Kidney (tissue), 14 donors: ENCODE data around the gene KMT2E. TPM values are rescaled to one million over a fixed set of nuclear protein-coding genes. Genes with fewer than 3 reads are reported as not detected.

Experiments used
- DNase-seq, 5 donors: peaks; one replicate each; pipeline ENCODE4 v3.0.0-alpha.2; 2013 to 2020
- FAIRE-seq: peaks from 2 replicates; lab custom pipeline; 2012; peaks lifted over from hg19 to GRCh38; lab: Jason Lieb, UNC
- H3K27ac ChIP-seq, 2 donors: one replicate each; pipeline ENCODE4 v1.7.0; 2013; ENCODE audit warnings: low read depth in 2 of 2, low read length in 2 of 2, inconsistent platforms in 1 of 2
- H3K27me3 ChIP-seq: one replicate; pipeline ENCODE4 v1.7.1; 2013; ENCODE audit warnings: low read length, inconsistent platforms; ENCODE audit not compliant: control insufficient read depth, insufficient read depth
- H3K36me3 ChIP-seq, 3 donors: one replicate each; pipeline versions ENCODE4 v1.7.0 to v1.7.1; 2013; ENCODE audit warnings: low read length in 3 of 3, control low read depth in 1 of 3, inconsistent platforms in 1 of 3; ENCODE audit not compliant: insufficient read depth in 3 of 3, control insufficient read depth in 2 of 3
- H3K4me1 ChIP-seq, 3 donors: one replicate each; pipeline versions ENCODE4 v1.7.0 to v1.7.1; 2013; ENCODE audit warnings: low read length in 3 of 3, inconsistent platforms in 1 of 3, low read depth in 1 of 3; ENCODE audit not compliant: control insufficient read depth in 2 of 3, insufficient read depth in 2 of 3
- H3K4me3 ChIP-seq, 3 donors: one replicate each; pipeline versions ENCODE4 v1.7.0 to v1.8.1; 2013; ENCODE audit warnings: low read length in 3 of 3, control low read depth in 1 of 3, inconsistent platforms in 1 of 3
- H3K9ac ChIP-seq, 3 donors: one replicate each; pipeline versions ENCODE4 v1.7.0 to v1.7.1; 2013; ENCODE audit warnings: low read length in 3 of 3, control low read depth in 1 of 3, inconsistent platforms in 1 of 3
- H3K9me3 ChIP-seq, 3 donors: one replicate each; pipeline versions ENCODE4 v1.7.0 to v1.7.1; 2013; ENCODE audit warnings: low read length in 3 of 3, control low read depth in 1 of 3, inconsistent platforms in 1 of 3; ENCODE audit not compliant: control insufficient read depth in 2 of 3, insufficient read depth in 1 of 3
- CTCF ChIP-seq: IDR thresholded peaks from 3 replicates; pipeline ENCODE4 v1.5.1; 2012; ENCODE audit warnings: mild to moderate bottlenecking, moderate library complexity, borderline replicate concordance; ENCODE audit not compliant: insufficient read depth; ENCODE audit errors: extremely low read depth
- intact Hi-C: fragments of 100-400 bp; cut with DNase I; formaldehyde crosslinking; loops from one replicate; pipeline ENCODE4 v1.11.1; 2022
- polyA plus RNA-seq: library from polyadenylated mRNA; stranded (reverse); fragments of 350-450 nt; fragmentation: Illumina TruSeq; extraction: RNeasy Lipid Tissue Mini Kit (QIAGEN cat#74804); gene quantifications from one replicate; pipeline ENCODE4 v1.2.3, GENCODE V29; 2014; ENCODE audit warnings: low read depth, low replicate concordance; ENCODE audit not compliant: insufficient read depth
- total RNA-seq: library from RNA; stranded (reverse); fragmentation: NEBNext Ultra II Directional; extraction: Animal tissue kit (Norgen Biotek cat#: 25700); gene quantifications from one replicate; pipeline ENCODE4 v1.2.1, GENCODE V29; 2021
- donor health status: control.
- donor health status: control.
- donor health status: control.
- donor health status: control.
- donor health status: control.
- donor health status: DM: yes; HTN: yes; CAD: no.
- donor health status: Normal renal cell carcinoma (clear cell type).

The KMT2E gene
- total and polyA plus RNA-seq, 2 donors from 2014 or later, result 7.2 to 106 TPM

- H3K9ac ChIP-seq, result no peak overlapping the region
- H3K27me3 ChIP-seq, result no peaks in the 10 kb centered on the region
- no peaks in the 10 kb centered on the region for H3K4me1 ChIP-seq
- no peaks in the 10 kb centered on the region for H3K9me3 ChIP-seq
- TF ChIP-seq CTCF, result no peak
- DNase-seq, result no peak
- no peak overlapping the region for H3K27ac ChIP-seq
- H3K4me3 ChIP-seq, result no peak overlapping the region
- intact Hi-C loops, result no loop called here
- peaks cover 18 to 66% (median 26%) of the 10 kb centered on the region in 3 donors for H3K36me3 ChIP-seq
- FAIRE-seq, result no peak
Observed at GRCh38 chr7:105079348-105079747, 65.3 kb downstream of the KMT2E start.

GRCh38 chr7:105084581-105084980 lies 70.6 kb downstream of the KMT2E start:
- Histone ChIP-seq H3K36me3 (peaks cover 7 to 39% (median 8%) of the 10 kb centered on the region in 3 donors), H3K27me3 (no peaks in the 10 kb centered on the region), H3K4me3 (no peak overlapping the region), H3K9me3 (no peaks in the 10 kb centered on the region), H3K4me1 (no peaks in the 10 kb centered on the region), H3K27ac (no peak overlapping the region), H3K9ac (no peak overlapping the region)
- no peak for TF ChIP-seq CTCF
- DNase-seq (no peak), FAIRE-seq (no peak)
- intact Hi-C loops, result no loop called here

- Histone ChIP-seq H3K27me3 (no peaks in the 10 kb centered on the region), H3K4me3 (no peak overlapping the region), H3K9ac (no peak overlapping the region), H3K36me3 (peaks cover 6 to 43% (median 11%) of the 10 kb centered on the region in 3 donors), H3K27ac (no peak overlapping the region), H3K9me3 (no peaks in the 10 kb centered on the region), H3K4me1 (no peaks in the 10 kb centered on the region)
- TF ChIP-seq CTCF, result no peak
- DNase-seq, result no peak
- peak; percentile 39 for FAIRE-seq
- intact Hi-C loops, result no loop called here
Observed at GRCh38 chr7:105086850-105087249, 72.8 kb downstream of the KMT2E start.

GRCh38 chr7:105087981-105088380 lies 74.0 kb downstream of the KMT2E start:
- Histone ChIP-seq H3K4me1 (no peaks in the 10 kb centered on the region), H3K9ac (no peak overlapping the region), H3K4me3 (no peak overlapping the region), H3K27ac (no peak overlapping the region), H3K27me3 (no peaks in the 10 kb centered on the region), H3K9me3 (no peaks in the 10 kb centered on the region), H3K36me3 (peaks cover 6 to 31% (median 9%) of the 10 kb centered on the region in 3 donors)
- intact Hi-C loops, result no loop called here
- FAIRE-seq (no peak), DNase-seq (no peak)
- no peak for TF ChIP-seq CTCF
